Type B pancreatic cell (in vitro differentiated cells): ENCODE results near the gene ADD2. TPM values are rescaled to one million over a fixed set of nuclear protein-coding genes. Genes with fewer than 3 reads are reported as not detected.

Experiments used
- DNase-seq: peaks from one replicate; pipeline ENCODE4 v3.0.0; 2021; ENCODE audit warnings: mixed read lengths; ENCODE audit not compliant: unreplicated experiment; ENCODE audit errors: extremely low spot score
- H3K27ac Mint-ChIP-seq: 2 replicates; pipeline ENCODE4 v1.8.0; 2021; ENCODE audit warnings: mild to moderate bottlenecking, mixed read lengths
- H3K27me3 Mint-ChIP-seq: 2 replicates; pipeline ENCODE4 v1.8.0; 2021; ENCODE audit warnings: mixed read lengths
- H3K36me3 Mint-ChIP-seq: 2 replicates; pipeline ENCODE4 v1.8.0; 2021; ENCODE audit warnings: mixed read lengths
- H3K4me1 Mint-ChIP-seq: one replicate; pipeline ENCODE4 v1.8.0; 2021; ENCODE audit warnings: mixed read lengths; ENCODE audit not compliant: unreplicated experiment
- H3K4me3 Mint-ChIP-seq: 2 replicates; pipeline ENCODE4 v1.8.0; 2021; ENCODE audit warnings: mild to moderate bottlenecking, mixed read lengths
- H3K9me3 Mint-ChIP-seq: 2 replicates; pipeline ENCODE4 v1.8.0; 2021; ENCODE audit warnings: mixed read lengths
- CTCF ChIP-seq: fragments of 200-600 bp; sonication (generic); conservative IDR thresholded peaks from 2 replicates; pipeline ENCODE4 v1.5.0; 2021; ENCODE audit warnings: antibody characterized with exemption, mild to moderate bottlenecking
- total RNA-seq: library from RNA; stranded (reverse); gene quantifications from 2 replicates; pipeline ENCODE4 v1.2.1, GENCODE V29; 2021; ENCODE audit warnings: low replicate concordance

Gene ADD2
- total RNA-seq, 1 donor from 2014 or later = 5.0 TPM

DNA sequence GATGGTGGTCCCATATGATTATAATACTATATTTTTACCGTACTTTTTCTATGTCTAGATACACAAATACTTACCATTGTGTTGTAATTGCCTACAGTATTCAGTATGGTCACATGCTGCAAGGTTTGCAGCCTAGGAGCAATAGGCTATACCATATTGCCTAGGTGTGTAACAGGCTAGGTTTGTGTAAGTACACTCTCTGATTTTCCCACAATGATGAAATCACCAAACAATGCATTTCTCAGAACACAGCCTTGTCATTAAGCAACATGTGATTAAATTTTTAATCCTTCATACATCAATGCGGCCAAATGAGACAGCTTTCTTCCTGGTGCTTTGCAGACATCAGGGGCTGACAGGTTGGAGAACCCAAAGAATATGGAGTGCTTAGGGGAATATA is 37.3 kb downstream of the ADD2 start:
- Mint-ChIP-seq H3K4me1 (peaks cover 7% of the 10 kb centered on the region), H3K9me3 (no peaks in the 10 kb centered on the region), H3K36me3 (no peaks in the 10 kb centered on the region), H3K4me3 (no peak overlapping the region), H3K27me3 (peaks cover 48% of the 10 kb centered on the region), H3K27ac (no peak overlapping the region)
- no peak for DNase-seq
- TF ChIP-seq CTCF = no peak

GRCh38 chr2:70729647-70730046 is 38.4 kb downstream of the ADD2 start:
- H3K36me3 Mint-ChIP-seq = no peaks in the 10 kb centered on the region
- TF ChIP-seq CTCF = no peak
- H3K27me3 Mint-ChIP-seq = peaks cover 41% of the 10 kb centered on the region
- H3K4me1 Mint-ChIP-seq = peaks cover 7% of the 10 kb centered on the region
- no peak overlapping the region for H3K27ac Mint-ChIP-seq
- H3K4me3 Mint-ChIP-seq = no peak overlapping the region
- DNase-seq = no peak
- H3K9me3 Mint-ChIP-seq = no peaks in the 10 kb centered on the region

DNA sequence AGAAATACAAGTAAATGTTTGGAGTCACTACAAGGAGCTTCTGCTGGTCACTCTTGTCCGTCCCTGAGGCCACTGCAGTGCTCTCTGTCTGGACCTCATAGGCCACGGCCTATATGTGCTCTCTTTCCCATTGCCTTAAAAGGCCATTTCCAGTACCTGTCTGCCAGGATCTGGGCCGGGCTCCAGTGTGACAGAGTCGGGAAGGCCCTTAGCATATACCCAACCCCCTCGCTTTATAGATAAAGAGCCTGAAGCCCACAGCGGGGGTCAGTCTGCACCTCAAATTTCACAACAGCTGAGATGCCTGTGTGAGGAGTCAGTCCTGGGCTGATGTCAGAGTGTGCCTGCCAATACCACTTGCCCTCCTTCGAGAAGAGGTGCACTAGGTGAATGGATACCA is 39.9 kb downstream of the ADD2 start:
- H3K4me1 Mint-ChIP-seq = peaks cover 2% of the 10 kb centered on the region
- no peak overlapping the region for H3K4me3 Mint-ChIP-seq
- no peaks in the 10 kb centered on the region for H3K36me3 Mint-ChIP-seq
- no peak for DNase-seq
- no peak overlapping the region for H3K27ac Mint-ChIP-seq
- H3K9me3 Mint-ChIP-seq = no peaks in the 10 kb centered on the region
- no peak for TF ChIP-seq CTCF
- peaks cover 27% of the 10 kb centered on the region for H3K27me3 Mint-ChIP-seq

DNA sequence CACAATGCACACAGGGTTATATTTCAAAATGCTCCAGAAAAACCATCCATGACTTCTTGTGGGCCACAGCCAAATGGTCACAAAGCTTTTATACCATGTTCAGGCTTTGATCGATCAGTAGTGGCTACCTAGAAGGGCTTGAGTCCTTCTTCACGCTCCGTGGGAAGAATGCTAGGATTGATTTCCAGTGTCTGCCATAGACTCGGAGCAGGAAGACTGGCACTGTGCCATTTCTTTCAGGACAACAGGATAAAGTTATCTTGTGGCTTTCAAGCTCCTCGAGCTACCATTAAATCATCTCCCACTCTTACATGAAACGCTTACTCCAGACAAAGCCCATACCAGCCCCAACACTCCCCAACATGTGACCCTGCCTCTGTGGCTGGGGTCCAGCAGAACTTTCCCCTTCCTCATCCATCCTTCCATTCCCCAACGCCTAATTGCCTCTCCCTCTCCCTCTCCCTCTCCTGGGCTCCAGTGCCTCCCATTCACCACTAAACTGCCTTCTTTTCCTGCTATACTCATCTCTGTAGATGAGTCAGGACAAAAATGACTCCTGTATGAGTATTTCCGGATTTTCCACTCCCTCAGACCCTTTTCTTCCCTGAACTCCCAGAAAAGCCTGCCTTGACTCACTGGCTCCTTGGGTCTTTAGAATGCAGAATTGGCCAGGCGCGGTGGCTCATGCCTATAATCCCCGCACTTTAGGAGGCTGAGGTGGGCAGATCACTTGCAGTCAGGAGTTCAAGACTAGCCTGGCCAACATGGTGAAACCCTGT is 40.9 kb downstream of the ADD2 start:
- DNase-seq = no peak
- H3K27ac Mint-ChIP-seq = no peak overlapping the region
- H3K4me1 Mint-ChIP-seq = no peaks in the 10 kb centered on the region
- peaks cover 17% of the 10 kb centered on the region for H3K27me3 Mint-ChIP-seq
- no peaks in the 10 kb centered on the region for H3K36me3 Mint-ChIP-seq
- TF ChIP-seq CTCF = no peak
- no peak overlapping the region for H3K4me3 Mint-ChIP-seq
- no peaks in the 10 kb centered on the region for H3K9me3 Mint-ChIP-seq

DNA sequence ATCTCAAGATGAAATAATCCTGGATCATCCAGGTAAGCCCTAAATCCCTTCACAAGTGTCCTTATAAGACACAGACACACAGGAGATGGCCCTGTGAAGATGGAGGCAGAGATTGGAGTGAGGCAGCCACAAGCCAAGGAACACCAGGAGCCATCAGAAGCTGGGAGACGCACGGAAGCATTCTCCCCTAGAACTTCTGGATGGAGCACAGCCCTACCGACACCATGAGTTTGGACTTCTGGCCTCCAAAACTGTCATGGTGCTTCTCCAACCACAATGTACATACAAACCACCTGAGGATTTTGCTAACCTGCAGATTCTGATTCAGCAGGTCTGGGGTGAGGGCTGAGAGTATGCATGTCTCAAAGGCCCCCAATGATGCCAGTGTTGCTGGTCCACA is 42.5 kb downstream of the ADD2 start:
- Mint-ChIP-seq H3K4me1 (no peaks in the 10 kb centered on the region), H3K27me3 (peaks cover 10% of the 10 kb centered on the region)

More for the DNA sequence above, 42.5 kb downstream of the ADD2 start:
- Mint-ChIP-seq H3K4me3 (no peak overlapping the region), H3K36me3 (no peaks in the 10 kb centered on the region), H3K9me3 (no peaks in the 10 kb centered on the region), H3K27ac (no peak overlapping the region)
- TF ChIP-seq CTCF = no peak
- DNase-seq = no peak
